DND-41 (cell line): Measurements from ENCODE around the gene ZFAND6.

Source experiments
- CTCF ChIP-seq: IDR thresholded peaks from 2 replicates; pipeline ENCODE4 v1.5.1; 2012; ENCODE audit warnings: borderline replicate concordance, low read length, moderate library complexity, mild to moderate bottlenecking; ENCODE audit not compliant: poor library complexity, severe bottlenecking; ENCODE audit errors: extremely low read depth
- EZH2 ChIP-seq: IDR thresholded peaks from 3 replicates; pipeline ENCODE4 v1.6.1; 2012; ENCODE audit warnings: borderline replicate concordance, low read depth, mild to moderate bottlenecking, moderate library complexity, low read length, inconsistent platforms; ENCODE audit not compliant: severe bottlenecking

- no peak for TF ChIP-seq CTCF
- no peak for TF ChIP-seq EZH2
Observed at GRCh38 chr15:80179025-80179759, 119.7 kb downstream of the ZFAND6 start.
